Mucosa of descending colon (tissue), 3 donors: ENCODE data around the gene SBSN. TPM values are rescaled to one million over a fixed set of nuclear protein-coding genes. Genes with fewer than 3 reads are reported as not detected.

ENCODE experiments used
- ATAC-seq: fragments of 200-7000 bp; cut with Tn5 transposase; one replicate; pipeline ENCODE4 v1.9.1; 2020; ENCODE audit warnings: mild to moderate bottlenecking, moderate library complexity
- DNase-seq, 3 donors: peaks; one replicate each; pipeline ENCODE4 v3.0.0-alpha.2; 2020
- H3K36me3 ChIP-seq: fragments of 200-600 bp; one replicate; pipeline ENCODE4 v1.8.0; 2021; ENCODE audit warnings: low read depth, mild to moderate bottlenecking
- H3K4me1 ChIP-seq: fragments of 200-600 bp; one replicate; pipeline ENCODE4 v1.8.0; 2021; ENCODE audit warnings: low read depth, mild to moderate bottlenecking
- H3K4me3 ChIP-seq: fragments of 200-600 bp; one replicate; pipeline ENCODE4 v1.8.0; 2021; ENCODE audit warnings: mild to moderate bottlenecking
- H3K9me3 ChIP-seq: fragments of 200-600 bp; one replicate; pipeline ENCODE4 v1.8.0; 2021; ENCODE audit warnings: mild to moderate bottlenecking
- CTCF ChIP-seq: fragments of 200-600 bp; IDR thresholded peaks from one replicate; pipeline ENCODE4 v1.8.0; 2022; ENCODE audit warnings: antibody characterized with exemption, mild to moderate bottlenecking
- intact Hi-C, 2 donors: fragments of 100-400 bp; cut with DNase I in 1 of 2; cut with micrococcal nuclease in 1 of 2; formaldehyde crosslinking; loops; one replicate each; pipeline versions ENCODE4 v1.11.0 to v1.11.1; 2022; cut with DNase I, micrococcal nuclease
- total RNA-seq, 3 donors: library from RNA; stranded (reverse); fragmentation: NEBNext Ultra II Directional in 2 of 3; extraction: Animal tissue kit (Norgen Biotek cat#: 25700) in 2 of 3; gene quantifications; one replicate each; pipeline versions ENCODE4 v1.2.1 to v1.2.4, GENCODE V29; 2021 to 2023
- donor health status: DM: no; HTN: no; CAD: no; lungs with moderate emphysema.
- donor health status: DM: no; HTN: no; CAD: no.
- donor health status: DM: no; HTN: yes; CAD: no.

The SBSN gene
- total RNA-seq, 3 donors from 2014 or later = not detected

GRCh38 chr19:35522745-35523327 is 5.3 kb downstream of the SBSN start:
- Histone ChIP-seq H3K36me3 (no peaks in the 10 kb centered on the region), H3K4me1 (no peaks in the 10 kb centered on the region), H3K4me3 (no peak overlapping the region), H3K9me3 (no peaks in the 10 kb centered on the region)
- TF ChIP-seq CTCF = no peak
- DNase-seq (peak in 1 of 3 donors; percentile 38), ATAC-seq (peak; percentile 75)
- intact Hi-C loops = no loop called here

DNA sequence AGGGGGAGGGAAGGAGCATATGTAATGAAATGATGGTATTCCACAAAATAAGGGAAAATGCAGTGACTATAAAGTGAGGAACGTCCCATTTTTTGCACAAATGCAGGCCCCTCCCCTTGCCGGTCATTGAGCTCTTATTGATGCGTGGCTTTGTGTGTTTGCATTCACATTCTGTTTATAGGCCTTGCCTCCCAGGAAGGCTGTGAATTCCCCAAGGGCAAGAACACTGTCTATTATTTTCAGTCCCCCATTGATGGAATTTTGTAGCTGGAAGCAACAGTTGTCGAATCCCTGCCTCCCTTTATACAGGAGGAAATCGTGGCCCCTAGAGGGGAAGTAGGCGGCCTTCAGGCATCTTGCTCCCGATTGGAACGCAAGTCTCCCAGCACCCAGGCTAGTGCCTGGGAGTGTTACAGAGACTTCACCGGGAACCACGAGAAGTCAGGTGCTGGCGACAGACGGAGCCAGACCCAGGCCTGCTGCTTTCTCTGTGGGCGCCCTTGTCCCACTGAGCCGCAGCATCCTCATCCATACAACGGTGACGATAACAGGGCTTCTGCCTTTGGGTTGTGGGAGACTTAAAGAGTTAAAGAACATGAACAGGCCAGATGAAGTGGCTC is 6.9 kb downstream of the SBSN start:
- Histone ChIP-seq H3K4me1 (no peaks in the 10 kb centered on the region), H3K4me3 (no peak overlapping the region), H3K9me3 (no peaks in the 10 kb centered on the region), H3K36me3 (no peaks in the 10 kb centered on the region)
- ATAC-seq = no peak
- TF ChIP-seq CTCF = no peak
- DNase-seq = no peak
- intact Hi-C loops = no loop called here

DNA sequence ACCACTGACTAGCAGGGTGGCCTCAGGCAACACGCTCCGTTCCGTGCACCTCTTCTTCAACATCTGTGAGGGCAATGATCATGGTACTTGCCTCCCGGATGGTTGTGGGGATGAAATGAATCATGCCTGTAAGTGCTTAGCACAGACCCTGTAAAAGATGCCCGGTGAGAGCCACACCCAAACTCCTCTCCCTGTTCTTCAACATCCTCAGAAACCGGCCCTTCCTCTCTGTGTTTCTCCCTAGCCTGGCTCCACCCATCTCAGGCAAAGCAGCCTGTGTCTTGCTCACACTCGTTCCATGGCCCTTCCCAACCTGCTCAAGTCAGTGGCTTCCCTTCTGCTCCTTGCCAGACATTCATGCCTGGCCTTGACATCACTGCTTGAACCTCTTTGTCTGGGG is 8.8 kb downstream of the SBSN start:
- ATAC-seq (peak; percentile 21), DNase-seq (no peak)
- Histone ChIP-seq H3K9me3 (no peaks in the 10 kb centered on the region), H3K36me3 (no peaks in the 10 kb centered on the region), H3K4me3 (no peak overlapping the region), H3K4me1 (no peaks in the 10 kb centered on the region)
- TF ChIP-seq CTCF = no peak
- intact Hi-C loops = no loop called here

- intact Hi-C loops = no loop called here
- DNase-seq = no peak
- no peak for TF ChIP-seq CTCF
- no peak for ATAC-seq
- Histone ChIP-seq H3K9me3 (no peaks in the 10 kb centered on the region), H3K4me3 (no peak overlapping the region), H3K36me3 (no peaks in the 10 kb centered on the region), H3K4me1 (no peaks in the 10 kb centered on the region)
Observed at GRCh38 chr19:35518313-35518712, 9.8 kb downstream of the SBSN start.

DNA sequence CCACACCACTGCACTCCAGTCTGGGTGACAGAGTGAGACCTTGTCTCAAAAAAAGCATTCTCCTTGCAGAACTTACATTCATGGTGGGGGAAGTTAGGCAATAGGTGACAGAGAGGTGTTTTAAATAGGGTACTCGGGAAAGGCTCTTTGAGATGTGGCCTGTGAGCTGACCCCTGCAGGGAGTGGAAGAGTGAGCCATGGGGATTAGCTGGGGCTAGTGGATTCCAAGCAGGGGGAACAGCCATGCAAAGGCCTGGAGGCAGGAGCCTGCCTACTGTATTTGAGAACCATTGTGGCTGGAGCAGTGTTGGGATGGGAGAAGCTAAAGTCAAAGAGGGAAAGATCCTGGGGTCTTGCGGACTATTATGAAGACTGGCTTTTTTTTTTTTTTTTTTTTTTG is 10.8 kb downstream of the SBSN start:
- intact Hi-C loops = no loop called here
- Histone ChIP-seq H3K9me3 (no peaks in the 10 kb centered on the region), H3K4me3 (no peak overlapping the region), H3K4me1 (no peaks in the 10 kb centered on the region), H3K36me3 (no peaks in the 10 kb centered on the region)
- ATAC-seq (no peak), DNase-seq (no peak)
- no peak for TF ChIP-seq CTCF
